ENCODE results near the gene ZBED1.
"Not testable (repeated sequence)": the region's sequence is repeated elsewhere in the genome, so short reads cannot be mapped to it uniquely, and the experiment has no call there.

The ZBED1 gene

GRCh38 chrX:2512501-2512900 lies 11.7 kb upstream of the ZBED1 start:
- DNase-seq (ENCODE audit: low spot score in 2 of 2) = no peak
- Mint-ChIP-seq H3K9me3 (no peaks in the 10 kb centered on the region), H3K4me1 (peaks cover 6% of the 10 kb centered on the region), H3K4me3 (no peak overlapping the region), H3K36me3 (ENCODE audit: insufficient read depth) (no peaks in the 10 kb centered on the region), H3K27me3 (peaks cover 22% of the 10 kb centered on the region), H3K27ac (ENCODE audit: low read depth) (no peak overlapping the region)
- ATAC-seq (replicated peaks; ENCODE audit: extremely low read depth, poor library complexity, severe bottlenecking) = no peak

DNA sequence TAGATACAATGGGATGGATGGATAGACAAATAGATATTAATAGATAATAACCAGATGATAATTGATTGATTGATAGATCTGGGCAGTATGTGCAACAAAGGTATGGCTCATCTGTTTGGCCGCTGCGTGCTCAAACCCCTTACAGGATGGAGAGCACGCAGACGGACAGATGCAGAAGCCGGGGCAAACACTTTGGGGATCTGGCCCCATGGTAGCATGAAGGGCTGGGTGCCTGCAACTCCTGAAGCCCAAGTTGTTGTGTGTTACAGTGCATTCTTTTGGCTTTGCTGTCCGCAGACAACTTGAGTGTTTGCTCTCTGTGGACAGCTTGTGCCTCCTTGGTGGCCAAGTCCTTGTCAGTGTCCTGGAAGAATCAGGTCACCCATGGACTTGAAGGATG lies 10.6 kb upstream of the ZBED1 start:
- Mint-ChIP-seq H3K36me3 (ENCODE audit: insufficient read depth) (peaks cover 2% of the 10 kb centered on the region), H3K4me1 (peaks cover 6% of the 10 kb centered on the region), H3K4me3 (no peak overlapping the region), H3K9me3 (no peaks in the 10 kb centered on the region), H3K27ac (ENCODE audit: low read depth) (no peak overlapping the region), H3K27me3 (peaks cover 21% of the 10 kb centered on the region)
- no peak for DNase-seq (ENCODE audit: low spot score in 2 of 2)
- ATAC-seq (replicated peaks; ENCODE audit: extremely low read depth, poor library complexity, severe bottlenecking) = no peak

- ATAC-seq (replicated peaks; ENCODE audit: extremely low read depth, poor library complexity, severe bottlenecking) = no peak
- DNase-seq (ENCODE audit: low spot score in 2 of 2) = no peak
- H3K27me3 Mint-ChIP-seq = peaks cover 12% of the 10 kb centered on the region
- H3K4me1 Mint-ChIP-seq = peaks cover 6% of the 10 kb centered on the region
- no peaks in the 10 kb centered on the region for H3K9me3 Mint-ChIP-seq
- H3K27ac Mint-ChIP-seq (ENCODE audit: low read depth) = peak overlapping the region; percentile 19
- H3K36me3 Mint-ChIP-seq (ENCODE audit: insufficient read depth) = peaks cover 2% of the 10 kb centered on the region
- H3K4me3 Mint-ChIP-seq = no peak overlapping the region
These were observed 8.0 kb upstream of the ZBED1 start for GRCh38 chrX:2508648-2509335.

- Mint-ChIP-seq H3K27ac (ENCODE audit: low read depth) (peak overlapping the region; percentile 19), H3K36me3 (ENCODE audit: insufficient read depth) (peaks cover 2% of the 10 kb centered on the region), H3K27me3 (peaks cover 12% of the 10 kb centered on the region), H3K4me1 (peaks cover 11% of the 10 kb centered on the region), H3K9me3 (no peaks in the 10 kb centered on the region), H3K4me3 (no peak overlapping the region)
- ATAC-seq (replicated peaks; ENCODE audit: extremely low read depth, poor library complexity, severe bottlenecking) (no peak), DNase-seq (ENCODE audit: low spot score in 2 of 2) (no peak)
These were observed 7.3 kb upstream of the ZBED1 start for GRCh38 chrX:2507904-2508627.

- Mint-ChIP-seq H3K36me3 (ENCODE audit: insufficient read depth) (peaks cover 2% of the 10 kb centered on the region), H3K27ac (ENCODE audit: low read depth) (no peak overlapping the region), H3K4me3 (no peak overlapping the region), H3K27me3 (peaks cover 11% of the 10 kb centered on the region), H3K9me3 (no peaks in the 10 kb centered on the region), H3K4me1 (peaks cover 12% of the 10 kb centered on the region)
- no peak for ATAC-seq (replicated peaks; ENCODE audit: extremely low read depth, poor library complexity, severe bottlenecking)
- DNase-seq (ENCODE audit: low spot score in 2 of 2) = no peak
These were observed 6.4 kb upstream of the ZBED1 start for GRCh38 chrX:2507196-2507595.

DNA sequence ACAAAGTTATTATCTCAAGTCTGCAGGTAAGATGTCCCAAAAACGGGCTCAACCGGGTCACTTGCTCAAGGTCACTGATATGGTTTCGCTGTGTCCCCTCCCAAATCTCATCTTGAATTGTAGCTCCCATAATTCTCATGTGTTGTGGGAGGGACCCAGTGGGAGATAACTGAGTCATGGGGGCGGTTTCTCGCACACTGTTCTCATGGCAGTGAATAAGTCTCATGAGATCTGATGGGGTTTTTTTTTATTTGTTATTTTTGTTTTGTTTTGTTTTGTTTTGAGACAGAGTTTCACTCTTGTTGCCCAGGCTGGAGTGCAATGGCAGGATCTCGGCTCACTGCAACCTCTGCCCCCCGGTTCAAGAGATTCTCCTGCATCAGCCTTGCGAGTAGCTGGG lies 4.6 kb upstream of the ZBED1 start:
- not testable (repeated sequence) for H3K27ac Mint-ChIP-seq (ENCODE audit: low read depth); H3K36me3 Mint-ChIP-seq (ENCODE audit: insufficient read depth); ATAC-seq (replicated peaks; ENCODE audit: extremely low read depth, poor library complexity, severe bottlenecking)

GRCh38 chrX:2504706-2505332 lies 4.0 kb upstream of the ZBED1 start:
- peaks cover 24% of the 10 kb centered on the region for H3K4me1 Mint-ChIP-seq
- H3K27me3 Mint-ChIP-seq = no peaks in the 10 kb centered on the region
- H3K4me3 Mint-ChIP-seq = no peak overlapping the region
- no peak overlapping the region for H3K27ac Mint-ChIP-seq (ENCODE audit: low read depth)
- H3K36me3 Mint-ChIP-seq (ENCODE audit: insufficient read depth) = peaks cover 3% of the 10 kb centered on the region
- DNase-seq (ENCODE audit: low spot score in 2 of 2) (no peak), ATAC-seq (replicated peaks; ENCODE audit: extremely low read depth, poor library complexity, severe bottlenecking) (no peak)
- H3K9me3 Mint-ChIP-seq = no peaks in the 10 kb centered on the region

More for the DNA sequence above, 4.6 kb upstream of the ZBED1 start:
- peaks cover 22% of the 10 kb centered on the region for H3K4me1 Mint-ChIP-seq
- H3K4me3 Mint-ChIP-seq; H3K27me3 Mint-ChIP-seq; H3K9me3 Mint-ChIP-seq; DNase-seq (ENCODE audit: low spot score in 2 of 2): not testable (repeated sequence)

DNA sequence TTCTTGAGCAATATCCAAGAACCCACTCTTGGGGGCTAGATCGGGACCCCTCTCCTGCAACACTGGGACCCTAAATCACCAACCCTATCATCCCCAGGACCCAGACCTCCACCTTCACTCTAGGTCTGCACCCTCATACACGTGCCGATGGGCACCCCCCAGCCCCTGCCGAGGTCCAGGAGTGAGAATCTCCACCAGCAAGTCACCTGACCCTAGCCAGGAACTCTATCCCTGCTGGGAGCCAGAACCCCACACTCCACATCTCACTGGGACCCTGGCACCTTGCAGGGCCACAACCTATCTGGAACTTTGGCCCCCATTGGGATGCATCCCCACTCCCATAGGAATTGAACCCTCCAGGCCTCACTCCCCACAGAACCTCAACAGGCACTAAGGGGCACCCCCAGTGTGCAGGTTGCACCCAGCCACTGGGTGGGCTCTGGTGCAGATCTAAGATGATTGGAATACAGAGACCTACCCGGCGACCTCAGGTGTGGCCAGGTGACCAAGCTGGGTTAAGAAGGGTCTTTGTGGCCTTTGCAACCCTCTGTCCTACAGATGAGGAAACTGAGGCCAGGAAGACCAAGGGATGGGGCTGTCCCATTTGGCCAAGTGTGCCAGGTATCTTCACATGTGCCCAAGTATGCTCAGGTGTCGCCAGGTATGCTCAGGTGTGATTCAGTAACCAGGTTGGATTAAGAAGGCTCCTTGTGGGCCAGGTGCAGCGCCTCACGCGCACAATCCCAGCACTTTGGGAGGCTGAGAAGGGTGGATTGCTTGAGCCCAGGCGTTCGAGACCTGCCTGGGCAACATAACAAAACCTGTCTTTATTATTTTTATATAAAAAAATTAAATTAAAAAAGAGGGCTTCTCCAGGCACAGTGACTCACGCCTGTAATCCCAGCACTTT lies 3.1 kb upstream of the ZBED1 start:
- no peak for ATAC-seq (replicated peaks; ENCODE audit: extremely low read depth, poor library complexity, severe bottlenecking)
- H3K36me3 Mint-ChIP-seq (ENCODE audit: insufficient read depth) = peaks cover 3% of the 10 kb centered on the region
- peak overlapping the region; percentile 95 for H3K27ac Mint-ChIP-seq (ENCODE audit: low read depth)
- no peak for DNase-seq (ENCODE audit: low spot score in 2 of 2)
- no peaks in the 10 kb centered on the region for H3K27me3 Mint-ChIP-seq
- H3K4me1 Mint-ChIP-seq = peaks cover 31% of the 10 kb centered on the region
- peak overlapping the region; percentile 1 for H3K4me3 Mint-ChIP-seq
- H3K9me3 Mint-ChIP-seq = no peaks in the 10 kb centered on the region

DNA sequence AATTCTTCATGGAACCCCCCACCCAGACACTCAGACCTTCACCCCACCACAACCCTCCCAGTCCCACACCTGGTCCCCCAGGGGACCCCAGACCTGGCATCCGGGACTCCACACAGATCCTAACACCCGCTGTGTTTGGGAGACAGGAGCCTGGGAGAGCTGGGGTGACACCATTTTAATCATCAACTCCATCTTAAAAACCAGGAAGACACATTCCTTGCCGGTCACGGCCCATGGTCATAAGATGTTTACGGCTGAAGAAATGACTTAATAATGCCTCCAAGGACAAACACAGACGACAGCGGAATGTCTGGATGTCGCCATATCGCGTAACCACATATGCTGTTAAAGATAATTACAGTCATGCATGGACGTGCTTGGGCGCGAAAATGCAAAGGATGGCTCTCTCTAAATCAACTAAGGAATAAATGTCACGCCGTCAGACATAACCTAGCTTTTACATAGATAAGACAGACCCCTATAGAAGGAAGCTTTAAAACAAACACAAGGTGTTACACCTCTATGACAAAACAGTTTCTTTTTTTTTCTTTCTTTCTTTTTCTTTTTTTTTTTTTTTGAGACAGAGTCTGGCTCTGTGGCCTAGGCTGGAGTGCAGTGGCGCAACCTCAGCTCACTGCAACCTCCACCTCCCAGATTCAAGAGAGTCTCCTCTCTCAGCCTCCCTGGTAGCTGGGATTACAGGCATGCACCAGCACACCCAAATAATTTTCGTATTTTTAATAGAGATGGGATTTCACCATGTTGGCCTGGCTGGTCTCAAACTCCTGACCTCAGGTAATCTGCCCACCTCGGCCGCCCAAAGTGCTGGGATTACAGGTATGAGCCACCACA lies 2.1 kb upstream of the ZBED1 start:
- ATAC-seq (replicated peaks; ENCODE audit: extremely low read depth, poor library complexity, severe bottlenecking) (no peak), DNase-seq (ENCODE audit: low spot score in 2 of 2) (no peak)
- Mint-ChIP-seq H3K4me1 (peaks cover 37% of the 10 kb centered on the region), H3K4me3 (peak overlapping the region; percentile 84), H3K9me3 (no peaks in the 10 kb centered on the region), H3K27me3 (no peaks in the 10 kb centered on the region), H3K27ac (ENCODE audit: low read depth) (peak overlapping the region; percentile 95), H3K36me3 (ENCODE audit: insufficient read depth) (peaks cover 5% of the 10 kb centered on the region)

GRCh38 chrX:2502120-2502667 lies 1.4 kb upstream of the ZBED1 start:
- H3K27ac Mint-ChIP-seq (ENCODE audit: low read depth) = peak overlapping the region; percentile 95

DNA sequence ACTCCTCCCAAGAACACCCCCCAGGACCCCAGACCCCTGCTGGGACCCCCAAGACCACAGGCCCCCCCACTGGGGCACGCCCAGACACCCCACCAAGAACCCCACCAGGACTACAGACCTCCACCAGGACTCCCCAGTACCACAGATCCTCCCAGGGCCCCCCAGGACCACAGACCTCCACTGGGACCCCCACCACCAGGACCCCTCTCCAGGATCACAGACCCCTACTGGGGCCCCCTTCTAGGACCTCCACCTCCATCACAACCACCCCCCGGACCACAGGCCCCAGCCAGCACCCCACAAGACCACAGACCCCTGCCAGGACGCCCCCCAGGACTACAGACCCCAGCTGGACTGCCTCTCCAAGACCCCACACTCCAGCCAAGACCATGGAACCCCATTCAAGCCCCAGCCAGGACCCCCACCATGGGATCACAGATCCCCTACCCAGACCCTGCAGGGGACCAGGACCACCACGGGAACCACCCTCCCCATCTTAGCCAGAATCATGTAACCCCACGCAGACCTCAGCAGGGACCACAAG lies 855 bp upstream of the ZBED1 start:
- peaks cover 7% of the 10 kb centered on the region for H3K36me3 Mint-ChIP-seq (ENCODE audit: insufficient read depth)
- no peaks in the 10 kb centered on the region for H3K27me3 Mint-ChIP-seq
- peak overlapping the region; percentile 95 for H3K27ac Mint-ChIP-seq (ENCODE audit: low read depth)
- no peaks in the 10 kb centered on the region for H3K9me3 Mint-ChIP-seq
- ATAC-seq (replicated peaks; ENCODE audit: extremely low read depth, poor library complexity, severe bottlenecking) (no peak), DNase-seq (ENCODE audit: low spot score in 2 of 2) (no peak)
- H3K4me1 Mint-ChIP-seq = peaks cover 41% of the 10 kb centered on the region
- peak overlapping the region; percentile 84 for H3K4me3 Mint-ChIP-seq

More at GRCh38 chrX:2502120-2502667, 1.4 kb upstream of the ZBED1 start:
- DNase-seq (ENCODE audit: low spot score in 2 of 2) (no peak), ATAC-seq (replicated peaks; ENCODE audit: extremely low read depth, poor library complexity, severe bottlenecking) (no peak)
- no peaks in the 10 kb centered on the region for H3K9me3 Mint-ChIP-seq
- peaks cover 41% of the 10 kb centered on the region for H3K4me1 Mint-ChIP-seq
- H3K27me3 Mint-ChIP-seq = no peaks in the 10 kb centered on the region
- H3K4me3 Mint-ChIP-seq = peak overlapping the region; percentile 84
- peaks cover 9% of the 10 kb centered on the region for H3K36me3 Mint-ChIP-seq (ENCODE audit: insufficient read depth)
